Measurements from ENCODE around the gene GALNTL6. TPM values are rescaled to one million over a fixed set of nuclear protein-coding genes. Genes with fewer than 3 reads are reported as not detected.

The GALNTL6 gene
- total RNA-seq, 4 donors from 2014 or later = 0.82 to 0.95 TPM; not detected in 2

DNA sequence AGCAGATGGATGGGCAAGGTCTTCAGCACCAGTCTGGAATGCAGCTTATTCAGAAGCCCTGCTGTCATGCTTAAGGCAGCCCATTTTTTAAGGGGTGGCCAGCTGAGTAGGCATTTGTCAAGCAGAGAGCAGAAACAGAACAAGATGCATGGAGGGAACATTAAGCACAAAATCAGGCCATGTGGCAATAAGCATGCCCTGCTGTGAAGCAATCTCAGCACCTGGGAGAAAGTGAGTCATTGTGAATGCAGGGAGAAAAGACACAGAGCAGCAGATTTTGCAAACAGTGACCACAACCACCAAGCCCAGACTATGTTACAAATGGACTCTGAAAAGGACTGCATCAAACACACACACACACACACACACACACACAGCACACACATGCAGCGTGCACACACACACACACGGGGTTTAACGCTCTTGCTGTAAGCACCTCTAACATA, 1261.3 kb downstream of the GALNTL6 start:
- Histone ChIP-seq H3K4me3 (no peak overlapping the region), H3K27me3 (no peaks in the 10 kb centered on the region), H3K36me3 (no peaks in the 10 kb centered on the region), H3K27ac (peak overlapping the region in 3 of 4 donors; percentile 22 to 39 (median 30)), H3K9me3 (peaks cover 5 to 9% of the 10 kb centered on the region in 2 donors), H3K4me1 (peaks cover 0 to 21% (median 10%) of the 10 kb centered on the region in 4 donors)
- TF ChIP-seq POLR2AphosphoS5 (IDR thresholded peaks at IDR 0.05) = peak in 2 of 3 donors; percentile 34 to 53
- no peak for TF ChIP-seq EP300 (IDR thresholded peaks at IDR 0.05; ENCODE audit: low read depth)
- in situ Hi-C loops (cut with MboI; ENCODE audit: low pct_ligation_motif_present in 1 of 4, low pct_unique_long_range_greater_than_20kb in 1 of 4, low sequenced_read_pairs in 3 of 4) = no loop called here
- no peak for DNase-seq
- intact Hi-C loops (cut with DNase I; ENCODE audit: low total_unique reads) = no loop called here
- 76 to 83% methylated on average over 3 of the region's 3 CpGs for WGBS, 2 donors (ENCODE audit: low coverage in 1 of 2)

DNA sequence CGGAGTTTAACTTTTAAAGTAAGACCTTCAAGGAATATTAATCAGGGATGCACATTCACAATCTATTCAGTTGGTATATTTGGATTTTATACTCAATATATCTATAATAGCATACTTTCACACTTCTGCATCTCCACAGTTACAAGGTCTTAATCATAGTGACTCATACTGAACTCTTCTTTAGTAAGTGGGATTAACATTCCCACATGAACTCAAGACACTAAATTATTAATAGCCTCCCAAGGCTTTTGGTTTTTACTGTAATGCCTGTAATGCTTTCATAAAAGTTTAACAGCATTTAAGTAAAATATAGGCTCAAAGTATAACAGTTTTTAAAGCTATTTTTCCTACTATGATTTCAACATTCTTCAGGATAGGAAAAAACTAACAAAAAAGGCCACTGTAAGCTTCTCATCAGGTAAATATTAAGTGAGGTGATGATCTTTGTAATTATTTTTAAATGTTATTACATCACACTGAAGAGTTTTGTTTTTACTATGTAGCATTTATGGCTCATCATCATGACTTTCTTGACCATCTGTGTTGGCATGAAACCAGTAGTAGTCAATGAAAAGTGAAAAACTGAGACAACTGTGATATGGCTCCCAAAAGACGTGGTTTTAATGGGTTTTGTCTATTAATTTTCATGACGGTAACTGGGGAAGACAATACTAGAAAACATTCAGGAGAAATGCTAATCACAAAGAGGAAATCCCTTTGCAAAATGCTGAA, 1263.9 kb downstream of the GALNTL6 start:
- in situ Hi-C loops (cut with MboI; ENCODE audit: low pct_ligation_motif_present in 1 of 4, low pct_unique_long_range_greater_than_20kb in 1 of 4, low sequenced_read_pairs in 3 of 4) = no loop called here
- no peak overlapping the region for H3K4me3 ChIP-seq
- intact Hi-C loops (cut with DNase I; ENCODE audit: low total_unique reads) = no loop called here
- no peaks in the 10 kb centered on the region for H3K9me3 ChIP-seq
- TF ChIP-seq POLR2A (IDR thresholded peaks at IDR 0.05) = no peak
- no peak for TF ChIP-seq POLR2AphosphoS5 (IDR thresholded peaks at IDR 0.05)
- no peak for TF ChIP-seq EP300 (IDR thresholded peaks at IDR 0.05; ENCODE audit: low read depth)
- TF ChIP-seq, protein P1, sequence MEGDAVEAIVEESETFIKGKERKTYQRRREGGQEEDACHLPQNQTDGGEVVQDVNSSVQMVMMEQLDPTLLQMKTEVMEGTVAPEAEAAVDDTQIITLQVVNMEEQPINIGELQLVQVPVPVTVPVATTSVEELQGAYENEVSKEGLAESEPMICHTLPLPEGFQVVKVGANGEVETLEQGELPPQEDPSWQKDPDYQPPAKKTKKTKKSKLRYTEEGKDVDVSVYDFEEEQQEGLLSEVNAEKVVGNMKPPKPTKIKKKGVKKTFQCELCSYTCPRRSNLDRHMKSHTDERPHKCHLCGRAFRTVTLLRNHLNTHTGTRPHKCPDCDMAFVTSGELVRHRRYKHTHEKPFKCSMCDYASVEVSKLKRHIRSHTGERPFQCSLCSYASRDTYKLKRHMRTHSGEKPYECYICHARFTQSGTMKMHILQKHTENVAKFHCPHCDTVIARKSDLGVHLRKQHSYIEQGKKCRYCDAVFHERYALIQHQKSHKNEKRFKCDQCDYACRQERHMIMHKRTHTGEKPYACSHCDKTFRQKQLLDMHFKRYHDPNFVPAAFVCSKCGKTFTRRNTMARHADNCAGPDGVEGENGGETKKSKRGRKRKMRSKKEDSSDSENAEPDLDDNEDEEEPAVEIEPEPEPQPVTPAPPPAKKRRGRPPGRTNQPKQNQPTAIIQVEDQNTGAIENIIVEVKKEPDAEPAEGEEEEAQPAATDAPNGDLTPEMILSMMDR (IDR thresholded peaks at IDR 0.05) = no peak
- H3K27ac ChIP-seq = no peak overlapping the region
- H3K27me3 ChIP-seq = no peaks in the 10 kb centered on the region
- 73 to 84% methylated on average over 2 to 3 of the region's 3 CpGs for WGBS, 2 donors (ENCODE audit: low coverage in 1 of 2)
- H3K36me3 ChIP-seq = no peaks in the 10 kb centered on the region
- DNase-seq = no peak
- H3K4me1 ChIP-seq = peaks cover 0 to 21% (median 10%) of the 10 kb centered on the region in 4 donors

DNA sequence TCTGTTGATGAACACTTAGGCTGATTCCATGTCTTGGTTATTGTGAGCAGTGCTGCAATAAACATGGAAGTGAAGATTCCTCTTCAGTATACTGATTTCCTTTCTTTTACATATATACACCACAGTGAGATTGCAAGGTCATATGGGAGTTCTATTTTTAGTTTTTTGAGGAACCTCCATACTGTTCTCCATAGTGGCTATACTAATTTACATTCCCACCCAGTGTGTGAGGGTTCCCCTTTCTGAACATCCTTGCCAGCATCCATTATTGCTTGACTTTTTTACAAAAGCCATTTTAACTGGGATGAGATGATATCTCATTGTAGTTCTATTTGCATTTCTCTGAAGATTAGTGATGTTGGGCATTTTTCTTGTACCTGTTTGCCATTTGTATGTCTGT, 1274.9 kb downstream of the GALNTL6 start:
- TF ChIP-seq POLR2AphosphoS5 (IDR thresholded peaks at IDR 0.05) (no peak), POLR2A (IDR thresholded peaks at IDR 0.05) (no peak), EP300 (IDR thresholded peaks at IDR 0.05; ENCODE audit: low read depth) (no peak)
- TF ChIP-seq, protein P1 (IDR thresholded peaks at IDR 0.05) = no peak
- no peak for DNase-seq
- H3K27ac ChIP-seq = no peak overlapping the region
- no peaks in the 10 kb centered on the region for H3K9me3 ChIP-seq
- in situ Hi-C loops (cut with MboI; ENCODE audit: low pct_ligation_motif_present in 1 of 4, low pct_unique_long_range_greater_than_20kb in 1 of 4, low sequenced_read_pairs in 3 of 4) = no loop called here
- no peak overlapping the region for H3K4me3 ChIP-seq
- no peaks in the 10 kb centered on the region for H3K36me3 ChIP-seq
- no peaks in the 10 kb centered on the region for H3K27me3 ChIP-seq
- H3K4me1 ChIP-seq = no peaks in the 10 kb centered on the region
- intact Hi-C loops (cut with DNase I; ENCODE audit: low total_unique reads) = no loop called here
